ENCODE results near the gene PAQR3.
A peak's percentile ranks its signal among the peaks of the same experiment; 100 is the strongest.

PAQR3 gene, protein sequence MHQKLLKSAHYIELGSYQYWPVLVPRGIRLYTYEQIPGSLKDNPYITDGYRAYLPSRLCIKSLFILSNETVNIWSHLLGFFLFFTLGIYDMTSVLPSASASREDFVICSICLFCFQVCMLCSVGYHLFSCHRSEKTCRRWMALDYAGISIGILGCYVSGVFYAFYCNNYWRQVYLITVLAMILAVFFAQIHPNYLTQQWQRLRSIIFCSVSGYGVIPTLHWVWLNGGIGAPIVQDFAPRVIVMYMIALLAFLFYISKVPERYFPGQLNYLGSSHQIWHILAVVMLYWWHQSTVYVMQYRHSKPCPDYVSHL

DNA sequence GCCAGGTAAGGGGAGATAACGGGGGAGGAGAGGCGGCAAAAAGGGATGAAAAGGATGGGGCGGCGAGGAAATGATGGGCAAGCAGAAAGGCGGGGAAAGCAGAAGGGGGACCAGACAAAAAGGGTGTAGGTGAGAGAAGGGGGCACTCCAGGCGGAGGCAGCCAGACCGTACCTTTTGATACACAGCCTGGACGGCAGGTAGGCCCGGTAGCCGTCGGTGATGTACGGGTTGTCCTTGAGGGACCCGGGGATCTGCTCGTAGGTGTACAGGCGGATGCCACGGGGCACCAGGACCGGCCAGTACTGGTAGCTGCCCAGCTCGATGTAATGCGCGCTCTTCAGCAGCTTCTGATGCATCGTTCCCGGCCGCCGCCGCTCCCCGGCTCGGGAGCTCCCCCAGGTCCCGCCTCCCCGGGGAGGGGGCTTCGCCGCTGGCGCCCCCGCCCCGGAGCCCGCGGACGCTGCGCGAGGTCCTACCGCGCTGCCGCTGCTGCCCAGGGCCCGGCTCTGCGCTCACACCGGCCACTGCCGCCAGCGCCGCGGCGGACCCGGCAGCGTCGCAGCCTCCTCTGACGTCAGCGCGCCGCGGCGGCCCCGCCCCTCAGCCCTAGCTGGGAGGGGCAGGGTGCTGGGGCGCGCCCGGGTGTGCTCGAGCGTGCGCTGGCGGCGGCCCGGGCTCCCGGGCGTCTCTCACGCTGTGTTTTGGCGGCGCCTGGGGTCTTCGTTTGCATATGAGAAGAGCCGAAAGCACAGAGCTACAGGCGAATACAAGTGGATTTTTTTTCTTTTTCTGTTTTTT, at the start of gene PAQR3:
Gene PAQR3, minus strand, starts transcription at position 571 of the 799 bp plus-strand sequence. Its CDS starts 214 bp downstream, at position 357.
- DNase-seq = peak; percentile 85

DNA sequence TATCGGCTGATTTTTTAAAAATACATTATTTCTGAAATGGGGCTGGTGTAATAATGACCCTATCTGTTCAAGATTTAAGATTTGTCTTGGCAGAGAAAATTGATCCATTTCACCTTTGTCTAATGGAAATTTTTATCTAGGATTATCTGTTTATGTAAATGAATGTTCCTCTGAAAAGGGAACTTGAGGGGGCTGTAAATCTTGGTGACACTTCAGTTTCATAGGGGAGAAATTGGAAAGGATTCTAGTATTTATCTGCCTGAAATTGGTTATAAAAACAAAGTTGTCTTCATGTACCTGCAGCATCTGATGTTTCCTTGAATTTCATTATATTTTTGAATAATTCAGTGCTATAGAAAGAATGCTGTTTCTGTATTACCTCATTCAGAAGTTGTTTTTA, 48.4 kb upstream of the PAQR3 start:
- no peak for DNase-seq

DNA sequence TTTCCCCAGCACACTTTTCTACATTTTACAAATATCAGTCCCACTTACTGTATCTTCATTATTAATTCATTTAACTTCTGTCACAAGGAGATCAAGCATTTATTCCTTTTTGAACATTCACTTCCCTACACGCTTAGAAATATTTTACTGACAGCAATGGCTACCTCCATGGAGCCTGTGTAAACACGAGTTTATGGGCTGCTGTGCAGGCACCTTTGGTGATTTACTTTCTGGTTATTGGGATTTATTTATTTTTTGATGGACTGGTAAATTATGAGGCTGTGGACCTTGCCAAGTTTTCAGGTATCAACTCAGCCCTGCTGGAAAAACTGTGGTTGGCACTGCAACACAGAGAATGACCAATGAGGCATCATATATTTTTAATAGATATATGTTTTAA, 45.4 kb upstream of the PAQR3 start:
- no peak for DNase-seq

DNA sequence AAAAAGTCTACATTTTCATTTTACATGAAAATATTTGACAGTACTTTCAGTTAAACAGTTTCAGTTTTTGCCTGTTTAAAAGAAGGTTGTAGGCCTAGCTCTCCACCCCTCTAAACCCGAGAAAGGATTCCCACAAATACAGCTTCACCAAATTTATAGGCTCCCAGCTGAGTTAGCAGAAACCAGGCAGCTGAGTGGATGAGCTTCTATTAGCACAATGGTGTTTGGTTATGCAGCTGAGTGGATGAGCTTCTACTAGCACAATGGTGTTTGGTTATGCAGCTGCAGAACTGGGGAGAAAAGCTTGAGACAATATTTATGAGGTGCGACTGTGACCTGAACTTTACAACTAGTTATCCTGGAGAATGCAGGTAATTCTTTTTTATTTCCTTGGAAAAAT, 36.6 kb upstream of the PAQR3 start:
- no peak for DNase-seq

GRCh38 chr4:78971776-78972175, 32.5 kb upstream of the PAQR3 start:
- no peak for DNase-seq

GRCh38 chr4:78971326-78971725, 32.1 kb upstream of the PAQR3 start:
- no peak for DNase-seq

GRCh38 chr4:78962597-78963115, 23.4 kb upstream of the PAQR3 start:
- no peak for DNase-seq

DNA sequence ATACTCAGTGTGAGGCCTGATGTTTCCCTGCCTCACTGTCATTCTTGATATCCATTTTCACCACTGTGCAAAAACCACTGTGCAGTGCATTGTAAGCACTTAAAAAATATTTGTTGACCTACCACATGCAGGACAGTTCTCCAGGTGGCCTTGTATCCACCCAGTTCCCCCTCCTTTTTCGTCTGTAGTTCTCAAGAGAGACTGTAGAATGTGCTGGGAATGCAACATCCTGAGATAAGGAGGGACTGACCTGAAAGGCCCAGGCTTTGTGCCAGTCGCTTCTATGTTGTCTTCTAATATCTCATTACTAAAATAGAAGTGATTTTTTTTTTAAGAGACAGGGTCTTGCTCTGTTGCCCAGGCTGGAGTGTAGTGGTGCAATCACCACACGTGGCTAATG, 21.7 kb upstream of the PAQR3 start:
- DNase-seq = no peak

GRCh38 chr4:78956975-78957374, 17.7 kb upstream of the PAQR3 start:
- no peak for DNase-seq

DNA sequence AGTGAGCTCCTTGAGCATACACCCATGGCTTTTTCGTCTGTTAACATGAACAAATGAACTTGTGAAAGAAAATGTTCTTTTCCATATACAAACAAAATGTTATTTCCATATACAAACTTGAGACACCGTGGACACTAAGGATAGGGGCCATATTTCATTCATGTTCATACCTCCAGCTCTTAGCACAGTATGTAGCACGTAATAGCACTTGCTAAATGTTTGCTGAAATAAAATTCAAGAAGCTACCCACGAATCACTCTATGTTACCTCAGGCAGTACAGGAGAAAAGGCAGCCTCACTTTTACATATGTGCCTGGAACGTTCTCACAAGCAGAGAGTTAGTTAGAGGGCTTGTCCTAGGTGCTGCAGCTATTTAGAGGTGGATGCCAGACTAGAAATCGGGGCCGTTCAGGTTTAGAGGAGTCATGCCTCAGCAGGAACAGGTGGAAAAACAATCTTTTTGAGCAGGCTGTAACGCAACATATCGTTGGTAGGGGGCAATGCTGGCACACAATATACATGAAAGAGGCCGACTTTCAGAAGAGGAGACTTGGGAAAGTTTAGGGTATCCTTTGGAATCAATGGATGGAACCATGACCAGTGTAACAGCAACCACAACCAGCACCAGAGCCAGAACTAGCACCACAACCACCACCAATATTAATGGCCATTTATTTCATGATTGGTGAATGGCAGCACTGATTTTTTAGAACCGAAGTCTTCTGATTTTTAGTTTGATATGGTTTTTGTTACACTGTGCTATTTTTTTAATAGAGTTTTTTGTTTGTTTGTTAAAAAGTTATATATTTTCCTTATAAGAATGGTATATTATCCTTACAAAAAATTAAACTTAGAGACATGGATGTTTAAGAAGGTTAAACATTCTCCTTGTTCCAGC, 14.8 kb upstream of the PAQR3 start:
- DNase-seq = no peak

- no peak for DNase-seq
Measured at GRCh38 chr4:78953231-78953630, 14.0 kb upstream of the PAQR3 start.

DNA sequence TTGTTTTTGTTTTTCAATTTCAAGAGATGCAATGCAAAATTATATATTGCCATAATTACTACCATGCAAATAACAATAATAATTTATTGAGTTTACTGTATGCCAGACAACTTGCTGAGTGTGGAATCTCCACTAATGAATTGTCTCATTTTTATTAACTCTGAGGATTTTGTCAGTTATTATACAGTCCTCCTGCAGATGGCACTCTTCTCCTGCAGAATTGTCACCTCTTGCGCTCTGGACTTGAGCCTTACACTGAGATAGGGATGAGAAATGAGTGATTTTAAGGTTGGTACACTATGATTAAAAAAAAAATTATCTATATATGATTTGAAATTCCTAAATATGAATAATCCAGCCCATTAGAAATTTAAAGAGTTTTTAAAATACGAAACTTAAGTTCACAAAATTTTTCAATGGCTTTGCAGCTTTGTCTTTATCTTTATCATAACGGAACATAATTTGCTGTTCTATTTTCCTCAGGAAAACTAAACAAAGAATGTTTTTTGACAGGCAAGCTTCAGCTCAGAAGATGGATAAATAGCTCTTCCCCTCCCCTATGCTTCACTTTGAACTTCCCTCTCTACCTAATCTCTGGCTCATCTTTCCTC, 12.7 kb upstream of the PAQR3 start:
- no peak for DNase-seq

DNA sequence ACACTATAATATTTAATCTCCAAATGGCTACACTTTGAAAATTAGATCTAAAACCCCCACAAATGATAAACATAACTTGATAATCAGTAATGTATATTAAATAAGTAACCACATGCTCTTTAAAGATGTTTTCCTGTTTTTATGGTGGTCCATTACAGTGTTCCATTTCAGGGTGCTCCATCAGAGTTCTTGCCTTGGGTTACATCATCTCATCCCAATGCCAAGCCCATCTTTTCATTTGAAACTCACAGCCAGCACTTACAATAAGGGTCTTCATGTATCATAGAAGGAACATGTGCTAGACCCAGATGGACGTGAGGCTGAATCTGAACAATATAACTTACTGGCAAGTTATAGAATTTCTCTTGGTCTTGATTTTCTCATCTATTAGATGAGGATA, 10.5 kb upstream of the PAQR3 start:
- DNase-seq = no peak

- no peak for DNase-seq
Measured at GRCh38 chr4:78945651-78946179, 6.5 kb upstream of the PAQR3 start.

DNA sequence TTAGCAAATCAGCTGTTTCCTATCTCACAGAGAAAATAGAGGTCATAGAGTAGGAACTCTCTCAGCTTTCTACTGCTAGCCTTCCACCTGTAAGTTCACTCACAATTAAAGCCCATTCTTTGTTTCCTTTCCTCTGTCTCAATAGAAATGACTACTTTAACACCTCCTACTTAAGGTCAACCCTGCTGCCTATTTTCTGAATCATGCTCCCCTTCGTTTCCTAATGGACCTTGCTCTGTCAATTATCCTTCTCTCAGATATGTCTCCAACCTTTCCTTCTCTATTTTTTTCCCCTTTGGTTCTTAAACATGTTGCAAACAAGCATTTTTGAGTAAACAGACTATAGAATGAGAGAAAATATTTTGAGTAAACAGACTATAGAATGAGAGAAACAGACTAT, 5.1 kb upstream of the PAQR3 start:
- DNase-seq = no peak

- DNase-seq = no peak
Measured at GRCh38 chr4:78940752-78941151, 1.5 kb upstream of the PAQR3 start.

- no peak for DNase-seq
Measured at GRCh38 chr4:78939667-78940008, 400 bp upstream of the PAQR3 start.

DNA sequence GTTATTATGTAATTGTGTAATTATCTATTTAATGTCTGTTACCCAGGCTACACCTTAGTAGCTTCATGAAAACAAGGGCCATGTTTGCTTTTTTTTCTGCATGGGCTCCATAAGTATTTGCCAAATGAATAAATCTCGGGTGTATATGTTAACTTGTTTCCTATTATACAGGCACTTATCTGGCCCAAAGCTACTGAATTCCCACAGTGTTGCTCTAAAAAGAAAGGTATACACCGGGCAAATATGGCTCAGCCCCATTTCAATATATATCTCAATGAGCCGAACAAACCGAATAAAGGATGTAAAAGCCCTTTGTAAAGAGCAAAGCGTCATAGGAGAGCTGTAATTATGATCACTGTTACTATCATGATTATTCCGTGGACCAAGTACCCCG, 767 bp downstream of the PAQR3 start:
- DNase-seq = no peak

DNA sequence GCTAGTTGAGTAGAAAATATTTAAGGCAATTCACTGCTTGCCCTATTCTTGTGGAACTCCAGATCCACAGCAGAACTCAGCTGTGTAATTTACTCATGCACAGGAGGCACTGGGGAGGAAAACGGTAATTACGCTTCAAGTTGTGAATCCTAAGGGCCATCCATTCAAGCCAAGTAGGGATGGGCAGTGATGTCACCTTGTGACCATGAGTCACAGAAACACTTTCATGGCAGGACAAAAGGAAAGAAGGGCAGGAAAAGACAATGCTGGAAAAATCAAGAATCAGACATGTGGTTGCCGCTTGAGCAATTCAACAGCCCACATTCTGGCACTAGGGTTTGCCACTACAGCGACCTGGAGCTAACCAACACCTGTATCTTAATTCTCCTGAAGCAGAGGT, 1.4 kb downstream of the PAQR3 start:
- no peak for DNase-seq

DNA sequence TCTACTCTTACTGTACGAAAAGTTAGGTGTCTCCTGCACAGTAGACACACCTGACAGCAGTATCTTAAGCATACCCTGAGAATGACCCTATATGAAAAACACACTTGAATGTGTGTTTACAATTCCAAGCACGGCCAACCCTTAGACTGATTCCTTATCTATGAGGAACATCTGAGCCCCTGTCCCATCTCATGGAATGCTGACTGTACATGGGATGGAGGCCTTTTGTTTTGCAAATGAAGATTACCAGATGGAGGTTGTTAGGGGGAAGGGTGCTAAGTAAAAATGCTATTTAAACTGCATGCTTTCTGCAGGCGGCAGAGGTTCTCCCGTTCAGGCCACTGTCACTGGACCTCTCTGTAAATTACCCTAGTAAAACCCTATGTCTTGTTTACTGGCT, 2.2 kb downstream of the PAQR3 start:
- DNase-seq = no peak

DNA sequence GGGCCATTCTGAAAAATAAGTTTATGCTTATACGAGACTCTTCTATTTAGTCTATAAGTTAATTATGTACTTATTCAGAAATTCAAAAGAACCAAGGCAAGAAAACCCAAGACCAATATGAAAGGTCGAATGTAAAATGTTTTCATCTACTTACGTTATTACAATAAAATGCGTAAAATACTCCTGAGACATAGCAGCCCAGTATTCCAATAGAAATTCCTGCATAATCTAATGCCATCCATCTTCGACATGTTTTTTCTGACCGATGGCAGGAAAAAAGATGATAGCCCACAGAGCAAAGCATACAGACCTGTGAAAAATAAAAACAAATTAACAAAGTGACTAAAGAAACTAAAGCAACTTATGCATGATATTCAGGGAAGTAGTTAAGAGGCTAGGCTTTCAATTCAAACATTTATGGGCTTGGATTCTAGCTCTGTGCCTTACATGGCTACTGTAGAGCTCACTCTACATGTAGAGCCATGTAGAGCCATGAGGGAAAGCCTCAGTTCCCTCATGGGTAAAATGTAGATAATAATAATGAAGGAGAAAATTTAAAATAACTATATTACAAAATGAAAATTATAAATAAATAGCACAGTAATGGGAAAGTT, 9.1 kb downstream of the PAQR3 start:
- DNase-seq = no peak

DNA sequence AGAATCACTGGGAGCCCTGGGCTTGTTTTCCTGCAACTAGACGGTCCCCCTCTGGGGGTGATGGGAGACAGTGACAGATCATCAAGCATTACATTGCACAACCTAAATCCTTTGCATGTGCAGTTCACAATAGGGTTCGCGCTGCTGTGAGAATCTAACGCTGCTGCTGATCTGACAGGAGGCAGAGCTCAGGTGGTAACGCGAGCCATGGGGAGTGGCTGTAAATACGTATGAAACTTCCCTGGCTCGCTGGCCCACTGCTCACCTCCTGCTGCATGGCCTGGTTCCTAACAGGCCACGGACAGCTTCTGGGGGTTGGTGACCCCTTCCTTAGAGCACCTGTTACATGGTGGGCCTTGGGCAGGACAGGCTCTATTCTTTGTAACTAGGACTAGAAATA, 10.4 kb downstream of the PAQR3 start:
- no peak for DNase-seq
